Measurements from ENCODE around the gene TREM1. TPM values are rescaled to one million over a fixed set of nuclear protein-coding genes. Genes with fewer than 3 reads are reported as not detected.

TREM1 gene
- total RNA-seq, 1 experiment from 2014 or later: not detected

DNA sequence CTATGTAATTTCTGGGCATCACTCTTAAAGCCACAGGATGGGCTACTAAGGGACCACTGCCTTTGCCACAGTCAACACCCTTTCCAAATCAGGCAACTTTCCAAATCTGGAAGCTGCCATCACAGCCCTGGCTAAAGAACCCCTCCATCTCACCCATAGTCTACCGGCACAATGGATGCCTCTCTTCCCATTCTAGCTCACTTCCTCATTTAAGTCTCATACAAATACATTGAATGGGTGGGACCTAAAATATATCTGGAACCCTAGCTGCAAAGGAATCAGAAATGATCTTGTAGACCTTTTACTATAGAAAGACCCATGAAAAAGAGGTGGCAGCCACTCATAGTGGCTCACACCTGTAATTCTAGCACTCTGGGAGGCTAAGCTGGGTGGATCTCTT is 61.7 kb downstream of the TREM1 start:
- H3K27me3 Mint-ChIP-seq (ENCODE audit: insufficient read depth, unreplicated experiment): peaks cover 17% of the 10 kb centered on the region
- peaks cover 5% of the 10 kb centered on the region; the same call in 1 of the 2 replicates for H3K9me3 ChIP-seq
- TF ChIP-seq, protein P1, sequence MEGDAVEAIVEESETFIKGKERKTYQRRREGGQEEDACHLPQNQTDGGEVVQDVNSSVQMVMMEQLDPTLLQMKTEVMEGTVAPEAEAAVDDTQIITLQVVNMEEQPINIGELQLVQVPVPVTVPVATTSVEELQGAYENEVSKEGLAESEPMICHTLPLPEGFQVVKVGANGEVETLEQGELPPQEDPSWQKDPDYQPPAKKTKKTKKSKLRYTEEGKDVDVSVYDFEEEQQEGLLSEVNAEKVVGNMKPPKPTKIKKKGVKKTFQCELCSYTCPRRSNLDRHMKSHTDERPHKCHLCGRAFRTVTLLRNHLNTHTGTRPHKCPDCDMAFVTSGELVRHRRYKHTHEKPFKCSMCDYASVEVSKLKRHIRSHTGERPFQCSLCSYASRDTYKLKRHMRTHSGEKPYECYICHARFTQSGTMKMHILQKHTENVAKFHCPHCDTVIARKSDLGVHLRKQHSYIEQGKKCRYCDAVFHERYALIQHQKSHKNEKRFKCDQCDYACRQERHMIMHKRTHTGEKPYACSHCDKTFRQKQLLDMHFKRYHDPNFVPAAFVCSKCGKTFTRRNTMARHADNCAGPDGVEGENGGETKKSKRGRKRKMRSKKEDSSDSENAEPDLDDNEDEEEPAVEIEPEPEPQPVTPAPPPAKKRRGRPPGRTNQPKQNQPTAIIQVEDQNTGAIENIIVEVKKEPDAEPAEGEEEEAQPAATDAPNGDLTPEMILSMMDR (IDR thresholded peaks at IDR 0.05; ENCODE audit: insufficient read depth in 1 of 2, low read depth in 1 of 2, low read length in 1 of 2, severe bottlenecking in 1 of 2, unreplicated experiment in 1 of 2): no peak
- CTCF ChIA-PET: no interaction called here
- H3K9me3 Mint-ChIP-seq (ENCODE audit: unreplicated experiment): no peaks in the 10 kb centered on the region
- H3K36me3 Mint-ChIP-seq (ENCODE audit: insufficient read depth, unreplicated experiment): no peaks in the 10 kb centered on the region
- DNase-seq: no peak
- H3K36me3 ChIP-seq (ENCODE audit: control insufficient read depth, insufficient read depth, low read length): no peaks in the 10 kb centered on the region
- H3K4me1 ChIP-seq: no peaks in the 10 kb centered on the region
- H3K27me3 ChIP-seq (replicated peaks; ENCODE audit: control insufficient read depth, insufficient read depth, low read length): no peaks in the 10 kb centered on the region; the same call in 1 of the 2 replicates
- no TSS peak for BruUV-seq (replicated peaks)
- H3K4me1 Mint-ChIP-seq (ENCODE audit: low read depth, unreplicated experiment): no peaks in the 10 kb centered on the region
- POLR2A ChIA-PET: no interaction called here
- H3K27ac Mint-ChIP-seq (ENCODE audit: unreplicated experiment): no peak overlapping the region
- intact Hi-C loops (cut with micrococcal nuclease; ENCODE audit: unreplicated experiment): no loop called here
- H3K4me3 Mint-ChIP-seq (ENCODE audit: unreplicated experiment): no peak overlapping the region
- H3K4me3 ChIP-seq (ENCODE audit: low read depth, low read length): no peak overlapping the region

Other genes starting within 250 kb of the TREM1 start
- gene UNC5CL, start 247.5 kb downstream of the TREM1 start, total RNA-seq (2022): 4.5 and 5.5 TPM in 2 replicates
- 0.49 and 0.61 TPM in 2 replicates for gene TSPO2, start 244.2 kb downstream of the TREM1 start, total RNA-seq (2022)
- 2.5 and 4.8 TPM in 2 replicates for gene APOBEC2, start 233.5 kb downstream of the TREM1 start, total RNA-seq (2022)
- 35.5 and 38.0 TPM in 2 replicates for gene OARD1, start 214.3 kb downstream of the TREM1 start, total RNA-seq (2022)
- gene NFYA, start 213.7 kb downstream of the TREM1 start, total RNA-seq (2022): 25.7 and 27.7 TPM in 2 replicates
- not detected in 2 replicates for gene TREML1, start 132.3 kb downstream of the TREM1 start, total RNA-seq (2022)
- not detected in 2 replicates for gene TREM2, start 123.6 kb downstream of the TREM1 start, total RNA-seq (2022)
- not detected in 2 replicates for gene TREML2, start 85.5 kb downstream of the TREM1 start, total RNA-seq (2022)
- gene TREML4, start 58.3 kb downstream of the TREM1 start, total RNA-seq (2022): not detected in 2 replicates
- not detected in 2 replicates for gene NCR2, start 48.9 kb upstream of the TREM1 start, total RNA-seq (2022)

All from Caco-2 (cell line).